ENCODE data around the gene EMP3. TPM values are rescaled to one million over a fixed set of nuclear protein-coding genes. Genes with fewer than 3 reads are reported as not detected.
A peak's percentile ranks its signal among the peaks of the same experiment; 100 is the strongest.

The EMP3 gene
- total and polyA plus RNA-seq, 9 of the 15 experiments (the other 6 are each of a cell fraction or from before 2014, with no cell fraction given), result 123 to 386 (median 296) TPM

DNA sequence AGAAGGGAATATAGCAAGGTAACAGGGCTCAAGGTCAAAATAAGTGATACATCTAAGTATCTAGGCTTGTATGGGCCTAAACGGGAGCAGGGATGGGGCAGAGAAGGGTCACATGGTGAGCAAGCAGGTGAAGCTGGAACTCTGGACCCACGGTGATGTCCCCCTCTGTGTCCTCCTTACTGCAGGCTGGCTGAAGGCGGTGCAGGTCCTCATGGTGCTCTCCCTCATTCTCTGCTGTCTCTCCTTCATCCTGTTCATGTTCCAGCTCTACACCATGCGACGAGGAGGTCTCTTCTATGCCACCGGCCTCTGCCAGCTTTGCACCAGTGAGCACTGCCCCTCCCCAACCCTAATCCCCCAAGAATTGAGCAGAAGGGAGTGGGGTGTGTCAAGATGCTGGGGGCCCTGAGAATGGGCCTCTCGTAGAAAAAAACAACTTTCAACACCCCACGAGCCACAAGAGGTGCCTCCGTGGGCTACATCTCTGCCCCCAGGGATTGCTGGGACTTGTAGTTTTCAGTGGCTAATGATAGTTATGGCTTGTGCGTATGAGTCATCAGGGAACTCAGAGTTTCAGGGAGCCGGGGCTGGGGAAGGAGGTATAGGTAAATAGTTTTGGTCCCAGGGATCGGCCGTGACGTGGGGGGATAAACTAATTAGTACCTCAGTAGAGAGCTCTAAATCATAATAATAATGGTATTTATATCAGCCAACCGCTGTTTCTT, 4.0 kb downstream of the EMP3 start (continued):
- peak; percentile 28 for TF ChIP-seq POLR2B (IDR thresholded peaks at IDR 0.05; ENCODE audit: low read depth, partially characterized antibody)
- peak; percentile 88 for TF ChIP-seq ZNF143 (CRISPR knock-in tag; IDR thresholded peaks at IDR 0.05)
- TF ChIP-seq HES1 (IDR thresholded peaks at IDR 0.05; ENCODE audit: low read depth), result no peak
- TF ChIP-seq ARID1B (IDR thresholded peaks at IDR 0.05), result 0 out of 2 replicates have a peak, but pooled peaks have one; percentile 9
- TF ChIP-seq, protein P1, sequence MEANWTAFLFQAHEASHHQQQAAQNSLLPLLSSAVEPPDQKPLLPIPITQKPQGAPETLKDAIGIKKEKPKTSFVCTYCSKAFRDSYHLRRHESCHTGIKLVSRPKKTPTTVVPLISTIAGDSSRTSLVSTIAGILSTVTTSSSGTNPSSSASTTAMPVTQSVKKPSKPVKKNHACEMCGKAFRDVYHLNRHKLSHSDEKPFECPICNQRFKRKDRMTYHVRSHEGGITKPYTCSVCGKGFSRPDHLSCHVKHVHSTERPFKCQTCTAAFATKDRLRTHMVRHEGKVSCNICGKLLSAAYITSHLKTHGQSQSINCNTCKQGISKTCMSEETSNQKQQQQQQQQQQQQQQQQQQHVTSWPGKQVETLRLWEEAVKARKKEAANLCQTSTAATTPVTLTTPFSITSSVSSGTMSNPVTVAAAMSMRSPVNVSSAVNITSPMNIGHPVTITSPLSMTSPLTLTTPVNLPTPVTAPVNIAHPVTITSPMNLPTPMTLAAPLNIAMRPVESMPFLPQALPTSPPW (CRISPR knock-in tag; IDR thresholded peaks at IDR 0.05), result peak; percentile 16; the same call in 1 of the 2 replicates
- TF ChIP-seq SIX5 (IDR thresholded peaks at IDR 0.05; ENCODE audit: borderline replicate concordance in 1 of 2, insufficient read depth in 1 of 2, low read depth in 1 of 2, low read length in 2 of 2), result peak; percentile 61 to 73; a peak in 3 of 4 replicates
- TF ChIP-seq HCFC1 (IDR thresholded peaks at IDR 0.05; ENCODE audit: low read depth, low read length), result peak; percentile 90
- no peak for TF ChIP-seq KDM2B (CRISPR knock-in tag; IDR thresholded peaks at IDR 0.05)
- TF ChIP-seq MBD2 (IDR thresholded peaks at IDR 0.05; ENCODE audit: borderline replicate concordance, low read depth), result 0 out of 2 replicates have a peak, but pooled peaks have one; percentile 35
- TF ChIP-seq PML (IDR thresholded peaks at IDR 0.05; ENCODE audit: low read length), result no peak
- peak; percentile 15; the same call in 1 of the 2 replicates for TF ChIP-seq NFE2 (IDR thresholded peaks at IDR 0.05; ENCODE audit: low read depth)
- TF ChIP-seq STAG1 (CRISPR knock-in tag; IDR thresholded peaks at IDR 0.05; ENCODE audit: borderline replicate concordance), result no peak
- TF ChIP-seq JUNB (CRISPR knock-in tag; conservative IDR thresholded peaks at IDR 0.05), result 0 out of 2 replicates have a peak, but pooled peaks have one; percentile 23
- no peak for TF ChIP-seq EP300 (IDR thresholded peaks at IDR 0.05; ENCODE audit: low read length)
- peak; percentile 12; the same call in 1 of the 2 replicates for TF ChIP-seq BHLHE40 (IDR thresholded peaks at IDR 0.05; ENCODE audit: low read length)
- peak; percentile 54 for TF ChIP-seq FOS (IDR thresholded peaks at IDR 0.05; ENCODE audit: extremely low read depth, insufficient read length)
- TF ChIP-seq, protein P2, sequence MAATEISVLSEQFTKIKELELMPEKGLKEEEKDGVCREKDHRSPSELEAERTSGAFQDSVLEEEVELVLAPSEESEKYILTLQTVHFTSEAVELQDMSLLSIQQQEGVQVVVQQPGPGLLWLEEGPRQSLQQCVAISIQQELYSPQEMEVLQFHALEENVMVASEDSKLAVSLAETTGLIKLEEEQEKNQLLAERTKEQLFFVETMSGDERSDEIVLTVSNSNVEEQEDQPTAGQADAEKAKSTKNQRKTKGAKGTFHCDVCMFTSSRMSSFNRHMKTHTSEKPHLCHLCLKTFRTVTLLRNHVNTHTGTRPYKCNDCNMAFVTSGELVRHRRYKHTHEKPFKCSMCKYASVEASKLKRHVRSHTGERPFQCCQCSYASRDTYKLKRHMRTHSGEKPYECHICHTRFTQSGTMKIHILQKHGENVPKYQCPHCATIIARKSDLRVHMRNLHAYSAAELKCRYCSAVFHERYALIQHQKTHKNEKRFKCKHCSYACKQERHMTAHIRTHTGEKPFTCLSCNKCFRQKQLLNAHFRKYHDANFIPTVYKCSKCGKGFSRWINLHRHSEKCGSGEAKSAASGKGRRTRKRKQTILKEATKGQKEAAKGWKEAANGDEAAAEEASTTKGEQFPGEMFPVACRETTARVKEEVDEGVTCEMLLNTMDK (IDR thresholded peaks at IDR 0.05; ENCODE audit: borderline replicate concordance, insufficient read depth, low read depth, low read length, poor library complexity, severe bottlenecking), result peak; percentile 49
- peak in 2 of 3 experiments; percentile 58 to 70 for TF ChIP-seq YY1 (IDR thresholded peaks at IDR 0.05; ENCODE audit: borderline replicate concordance in 1 of 3, control insufficient read depth in 1 of 3, extremely low read depth in 1 of 3, insufficient read depth in 3 of 3, insufficient read length in 1 of 3, insufficient replicate concordance in 2 of 3, low read depth in 1 of 3, low read length in 2 of 3)

Data from K562 (cell line).